Epithelial cell of esophagus (primary cell): ENCODE data around the gene SPOCK3.

Experiments used
- DNase-seq: peaks from one replicate; pipeline ENCODE4 v3.0.0; 2010; ENCODE audit warnings: low read depth
- H3K4me3 ChIP-seq: 2 replicates; pipeline ENCODE4 v1.5.1; 2011; ENCODE audit warnings: mild to moderate bottlenecking, low read length, control low read depth
- TF ChIP-seq, protein P1 (sequence below): IDR thresholded peaks from 2 replicates; pipeline ENCODE4 v1.5.1; 2011; ENCODE audit warnings: low read depth, mild to moderate bottlenecking, low read length, control low read depth, inconsistent platforms; ENCODE audit not compliant: insufficient read depth; ENCODE audit errors: missing control alignments

The SPOCK3 gene

GRCh38 chr4:167014944-167015343 is 219.3 kb downstream of the SPOCK3 start:
- TF ChIP-seq, protein P1, sequence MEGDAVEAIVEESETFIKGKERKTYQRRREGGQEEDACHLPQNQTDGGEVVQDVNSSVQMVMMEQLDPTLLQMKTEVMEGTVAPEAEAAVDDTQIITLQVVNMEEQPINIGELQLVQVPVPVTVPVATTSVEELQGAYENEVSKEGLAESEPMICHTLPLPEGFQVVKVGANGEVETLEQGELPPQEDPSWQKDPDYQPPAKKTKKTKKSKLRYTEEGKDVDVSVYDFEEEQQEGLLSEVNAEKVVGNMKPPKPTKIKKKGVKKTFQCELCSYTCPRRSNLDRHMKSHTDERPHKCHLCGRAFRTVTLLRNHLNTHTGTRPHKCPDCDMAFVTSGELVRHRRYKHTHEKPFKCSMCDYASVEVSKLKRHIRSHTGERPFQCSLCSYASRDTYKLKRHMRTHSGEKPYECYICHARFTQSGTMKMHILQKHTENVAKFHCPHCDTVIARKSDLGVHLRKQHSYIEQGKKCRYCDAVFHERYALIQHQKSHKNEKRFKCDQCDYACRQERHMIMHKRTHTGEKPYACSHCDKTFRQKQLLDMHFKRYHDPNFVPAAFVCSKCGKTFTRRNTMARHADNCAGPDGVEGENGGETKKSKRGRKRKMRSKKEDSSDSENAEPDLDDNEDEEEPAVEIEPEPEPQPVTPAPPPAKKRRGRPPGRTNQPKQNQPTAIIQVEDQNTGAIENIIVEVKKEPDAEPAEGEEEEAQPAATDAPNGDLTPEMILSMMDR = no peak

GRCh38 chr4:167003326-167003725 is 231.0 kb downstream of the SPOCK3 start:
- TF ChIP-seq, protein P1 = no peak
- no peak for DNase-seq
- H3K4me3 ChIP-seq = no peak overlapping the region

More at GRCh38 chr4:167014944-167015343, 219.3 kb downstream of the SPOCK3 start:
- H3K4me3 ChIP-seq = no peak overlapping the region
- no peak for DNase-seq

DNA sequence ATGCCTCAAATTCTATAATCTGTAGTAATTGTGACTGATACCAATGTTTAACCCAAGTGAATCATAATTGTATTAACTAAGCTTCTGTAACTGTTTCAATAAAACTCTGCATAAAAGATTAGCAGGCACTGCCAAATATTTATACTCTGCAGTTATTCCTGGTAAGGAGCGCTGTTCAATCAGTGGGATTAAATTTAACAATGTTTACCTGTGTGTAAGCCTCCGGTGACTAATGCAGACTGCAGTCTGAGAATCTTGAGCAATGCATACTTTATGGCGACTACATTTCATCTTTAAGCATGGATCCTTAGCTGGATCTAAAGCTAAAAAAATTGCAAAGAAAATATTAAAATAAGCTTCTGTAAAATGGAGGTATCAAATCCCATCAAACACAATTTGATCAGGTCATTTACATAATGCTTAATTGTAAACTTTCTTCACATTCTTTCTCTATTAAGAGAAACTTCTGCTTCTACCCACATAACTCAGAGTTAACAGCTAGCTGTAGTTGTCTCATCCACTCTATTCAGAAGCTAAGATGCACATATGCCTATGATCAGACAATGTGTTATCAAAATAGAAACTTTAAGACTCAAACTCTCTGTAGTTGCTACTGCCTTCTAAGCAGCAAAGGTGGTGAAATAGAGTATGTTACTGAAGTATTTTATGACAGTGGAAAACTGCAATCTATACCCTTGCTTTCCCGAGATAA is 234.0 kb downstream of the SPOCK3 start:
- TF ChIP-seq, protein P1 = no peak
- H3K4me3 ChIP-seq = no peak overlapping the region
- peak; percentile 90 for DNase-seq

DNA sequence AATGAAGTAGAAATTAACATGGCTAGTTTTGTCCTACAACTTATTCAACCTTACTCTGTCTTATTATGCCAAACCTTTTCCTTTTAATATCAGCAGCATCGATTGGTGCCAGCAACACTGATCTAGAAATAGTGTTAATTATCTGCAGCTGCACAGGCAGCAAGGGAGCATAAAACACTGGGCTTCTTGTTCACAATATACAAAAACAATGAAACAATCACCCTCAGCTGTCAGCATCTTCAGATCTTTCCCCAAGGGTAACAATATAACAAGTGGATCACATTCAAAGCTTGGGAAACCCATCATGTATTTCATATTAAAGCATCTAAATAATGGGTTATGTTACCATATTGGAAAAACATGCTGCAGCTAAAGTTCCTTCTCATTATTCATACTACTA is 238.1 kb downstream of the SPOCK3 start:
- TF ChIP-seq, protein P1 = no peak
- no peak overlapping the region for H3K4me3 ChIP-seq
- no peak for DNase-seq

DNA sequence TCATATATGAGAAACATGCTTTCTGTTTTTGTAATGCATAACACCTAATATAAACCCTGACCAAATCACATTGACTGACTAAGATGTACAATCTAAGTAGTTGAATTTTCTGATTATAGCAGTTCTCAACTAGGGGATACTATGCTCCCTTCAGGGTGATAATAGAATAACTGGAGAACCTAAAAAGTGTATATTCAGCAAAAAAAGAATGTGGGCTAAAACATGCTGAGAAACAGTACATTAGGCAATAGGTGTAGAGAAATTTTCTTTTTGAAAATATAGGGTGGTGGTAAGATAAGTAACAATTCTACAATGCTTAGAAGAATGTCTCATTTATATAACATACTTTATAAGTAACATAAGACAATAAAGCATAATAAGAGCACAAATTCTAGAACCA is 239.6 kb downstream of the SPOCK3 start:
- no peak for DNase-seq
- no peak overlapping the region for H3K4me3 ChIP-seq
- TF ChIP-seq, protein P1 = no peak

GRCh38 chr4:166991006-166991561 is 243.2 kb downstream of the SPOCK3 start:
- H3K4me3 ChIP-seq = no peak overlapping the region
- DNase-seq = no peak
- TF ChIP-seq, protein P1 = no peak

DNA sequence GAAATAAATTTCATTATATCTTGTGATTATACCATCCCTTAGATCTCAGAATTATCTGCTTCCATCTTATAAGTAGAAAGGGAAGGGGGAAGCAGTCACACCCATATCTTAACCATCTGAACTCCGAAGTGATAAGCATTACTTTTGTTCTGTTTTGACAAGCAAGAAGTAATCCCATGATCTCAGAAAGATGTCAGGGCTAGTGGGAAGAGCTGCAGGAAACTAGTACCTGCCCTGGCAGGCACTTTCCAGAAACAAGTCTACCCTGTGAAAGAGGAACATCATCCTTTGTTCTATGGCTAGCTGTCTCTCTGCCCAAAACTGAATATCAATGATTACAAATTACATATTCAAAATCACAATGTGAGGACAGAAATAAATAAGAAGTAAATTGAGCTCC is 244.4 kb downstream of the SPOCK3 start:
- peak; percentile 65 for DNase-seq

More for the DNA sequence above, 244.4 kb downstream of the SPOCK3 start:
- no peak overlapping the region for H3K4me3 ChIP-seq
- TF ChIP-seq, protein P1 = no peak
